HG02840 (cell line): Measurements from ENCODE around the gene FABP1.

Experiments
- ATAC-seq: cut with Tn5 transposase; IDR thresholded peaks from one replicate; pipeline ENCODE4 v1.9.1; 2021; ENCODE audit warnings: mild to moderate bottlenecking, moderate library complexity, moderate number of reproducible peaks; ENCODE audit not compliant: unreplicated experiment, low FRiP score

Gene FABP1

GRCh38 chr2:88116669-88117432 is 11.0 kb downstream of the FABP1 start:
- ATAC-seq: no peak

DNA sequence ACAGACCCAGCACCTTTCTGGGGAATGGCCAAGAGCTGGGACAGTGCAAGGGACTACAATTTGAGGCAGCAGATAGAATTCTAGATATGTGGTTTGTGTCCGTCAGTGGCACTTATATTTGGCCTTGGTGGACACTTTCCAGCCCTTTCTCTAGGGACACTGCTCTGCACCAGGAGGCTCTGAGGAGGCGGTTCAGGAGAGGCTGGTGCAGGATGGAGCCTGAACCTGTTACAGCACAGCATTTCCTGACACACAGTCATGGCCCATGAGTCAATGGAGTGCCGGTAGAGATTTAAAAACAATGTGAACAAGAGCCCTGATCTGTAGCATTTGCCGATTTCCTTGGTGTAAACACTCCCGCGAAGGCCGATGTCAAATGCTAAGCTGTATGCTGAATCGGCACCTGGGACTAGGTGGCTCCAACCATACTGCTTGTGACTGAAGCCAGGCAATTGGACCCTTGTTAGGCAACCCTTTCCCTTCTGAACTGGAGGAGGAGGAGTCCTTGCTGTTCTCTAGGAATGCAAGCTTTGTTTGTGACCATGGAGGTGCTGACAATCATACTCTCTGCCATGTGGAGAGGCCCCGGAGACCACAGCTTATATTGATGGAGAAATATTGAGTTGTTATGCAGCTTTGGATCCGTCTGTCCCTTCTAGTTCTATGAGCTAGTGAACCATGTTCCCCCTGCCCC is 11.9 kb downstream of the FABP1 start:
- ATAC-seq: no peak

GRCh38 chr2:88114889-88115288 is 13.0 kb downstream of the FABP1 start:
- ATAC-seq: no peak

DNA sequence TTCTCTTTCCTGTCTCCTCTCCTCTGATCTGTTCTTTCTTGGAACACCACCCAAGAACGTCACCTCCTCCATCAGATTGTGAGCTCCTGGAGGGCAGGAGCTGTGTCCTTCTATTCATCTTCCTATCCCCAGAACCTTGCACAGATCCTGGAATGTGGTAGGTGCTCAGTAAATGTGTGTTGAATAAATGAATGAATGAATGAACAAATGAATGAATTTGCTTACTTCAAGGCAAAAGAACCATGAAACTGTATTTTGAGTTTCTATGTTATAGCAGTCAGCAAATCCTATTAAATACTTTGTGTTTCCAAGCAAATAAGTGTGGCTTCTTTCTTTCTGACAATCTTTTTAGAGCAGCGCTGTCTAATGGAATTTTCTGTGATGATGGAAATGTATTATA is 14.8 kb downstream of the FABP1 start:
- ATAC-seq: no peak

DNA sequence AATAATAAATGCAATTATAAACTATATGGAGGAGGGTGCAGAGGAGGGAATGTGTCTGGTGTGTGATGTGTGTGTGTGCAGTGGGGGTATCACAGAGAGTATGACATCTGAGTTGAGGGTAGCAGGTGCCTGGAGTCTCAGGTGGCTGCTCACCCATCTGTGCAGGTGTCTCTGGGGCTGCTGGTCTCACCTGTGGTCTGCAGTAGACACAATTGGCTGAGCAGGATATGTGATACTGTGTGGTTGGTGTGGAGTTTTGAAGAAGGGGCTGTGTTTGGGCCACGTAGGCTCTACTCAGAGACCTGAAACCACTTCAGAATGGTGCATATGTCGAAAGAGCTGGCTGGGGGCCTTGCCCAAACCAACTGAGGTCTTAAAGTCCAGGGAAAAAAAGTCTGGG is 17.0 kb downstream of the FABP1 start:
- ATAC-seq: no peak

- ATAC-seq: no peak
These were observed 19.1 kb downstream of the FABP1 start for GRCh38 chr2:88108796-88109195.

- no peak for ATAC-seq
These were observed 27.4 kb downstream of the FABP1 start for GRCh38 chr2:88100489-88100858.

DNA sequence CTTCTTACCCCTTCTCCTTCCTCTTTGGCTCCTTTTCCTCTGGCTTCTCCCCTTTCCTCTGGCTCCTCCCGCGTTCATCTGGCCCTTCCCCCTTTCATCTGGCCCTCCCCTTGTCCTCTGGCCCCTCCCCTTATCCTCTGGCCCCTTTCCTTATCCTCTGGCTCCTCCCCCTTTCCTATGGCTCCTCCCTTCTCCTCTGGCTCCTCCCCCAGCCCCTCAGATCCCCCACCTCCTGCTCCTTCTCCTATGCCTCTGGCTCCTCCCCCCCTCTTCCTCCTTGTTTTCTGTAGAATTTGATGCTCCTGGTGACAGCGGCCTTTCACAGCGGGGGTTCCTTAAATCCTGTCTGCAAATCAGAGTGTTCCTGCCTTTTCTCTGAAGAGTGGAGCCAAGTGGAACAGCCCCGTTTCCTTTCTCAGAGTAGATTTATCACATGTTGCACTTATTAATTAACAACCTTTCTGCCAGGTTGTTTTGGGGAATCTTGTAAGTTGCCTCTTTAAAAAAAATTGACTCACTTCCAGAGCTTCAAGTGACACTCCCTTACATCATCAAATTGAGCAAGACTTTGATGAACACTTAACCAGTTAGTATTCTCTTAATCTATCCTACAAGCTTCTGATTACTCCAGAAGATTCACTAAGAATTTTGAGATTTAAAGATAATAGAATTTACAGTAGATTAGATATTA is 27.9 kb downstream of the FABP1 start:
- no peak for ATAC-seq

DNA sequence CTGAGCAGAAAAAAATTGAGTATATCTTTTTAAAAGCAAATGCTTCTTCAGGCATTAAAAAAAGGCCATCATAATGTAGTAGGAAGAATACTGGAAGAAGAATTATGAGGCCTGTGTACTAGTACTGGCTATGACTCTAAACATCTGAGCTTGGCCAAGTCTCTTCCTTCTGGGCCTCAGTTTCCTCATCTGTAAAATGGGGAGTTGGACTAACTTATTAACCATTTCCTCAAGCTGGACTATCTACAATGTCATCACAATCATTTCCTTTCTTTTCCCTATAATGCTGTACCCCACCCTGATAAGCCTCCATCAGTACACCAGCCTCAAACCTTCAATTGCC is 29.3 kb downstream of the FABP1 start:
- no peak for ATAC-seq

- ATAC-seq: no peak
These were observed 29.8 kb downstream of the FABP1 start for GRCh38 chr2:88097891-88098557.

- no peak for ATAC-seq
These were observed 30.7 kb downstream of the FABP1 start for GRCh38 chr2:88097192-88097591.

DNA sequence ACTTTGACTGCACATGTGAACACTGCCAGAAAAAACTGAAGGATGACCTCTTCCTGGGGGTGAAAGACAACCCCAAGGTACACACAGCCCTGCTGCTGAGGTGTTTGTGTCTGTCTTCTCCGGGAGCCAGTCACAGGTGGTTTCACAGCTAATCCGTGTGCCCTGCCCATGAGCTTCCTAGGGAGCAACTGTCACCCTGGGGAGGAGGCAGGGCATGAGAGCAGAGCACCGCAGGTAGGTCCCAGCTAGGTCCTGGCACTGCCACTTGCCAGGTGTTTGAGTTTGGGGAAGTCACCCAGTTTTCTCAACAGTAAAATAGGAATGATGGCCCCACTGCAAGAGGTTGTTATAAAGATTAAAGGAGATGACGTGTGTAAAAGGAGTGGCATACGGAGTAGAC is 31.2 kb downstream of the FABP1 start:
- no peak for ATAC-seq

- ATAC-seq: no peak
These were observed 32.8 kb downstream of the FABP1 start for GRCh38 chr2:88095022-88095421.

- ATAC-seq: no peak
These were observed 35.1 kb downstream of the FABP1 start for GRCh38 chr2:88092773-88093172.

DNA sequence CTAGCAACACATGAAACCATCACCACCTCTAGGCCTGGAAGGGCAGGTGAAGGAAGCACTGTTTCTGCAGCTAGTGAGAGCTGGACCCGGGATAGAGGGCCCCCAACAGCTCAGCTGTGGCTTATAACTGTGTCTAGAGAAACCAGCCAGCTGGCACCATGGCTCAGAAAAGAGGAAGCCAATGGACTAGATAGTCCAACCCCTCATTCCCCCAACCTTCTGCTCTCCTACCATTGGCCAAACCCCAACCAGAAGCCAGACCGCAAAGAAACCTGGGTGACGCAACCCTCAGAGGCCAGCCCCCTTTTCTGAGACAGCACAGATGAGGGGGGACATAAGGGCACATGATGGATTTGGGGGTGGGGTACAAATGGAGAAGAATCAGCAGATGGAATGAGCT is 35.9 kb downstream of the FABP1 start:
- no peak for ATAC-seq

- ATAC-seq: no peak
These were observed 37.2 kb downstream of the FABP1 start for GRCh38 chr2:88090446-88091283.

DNA sequence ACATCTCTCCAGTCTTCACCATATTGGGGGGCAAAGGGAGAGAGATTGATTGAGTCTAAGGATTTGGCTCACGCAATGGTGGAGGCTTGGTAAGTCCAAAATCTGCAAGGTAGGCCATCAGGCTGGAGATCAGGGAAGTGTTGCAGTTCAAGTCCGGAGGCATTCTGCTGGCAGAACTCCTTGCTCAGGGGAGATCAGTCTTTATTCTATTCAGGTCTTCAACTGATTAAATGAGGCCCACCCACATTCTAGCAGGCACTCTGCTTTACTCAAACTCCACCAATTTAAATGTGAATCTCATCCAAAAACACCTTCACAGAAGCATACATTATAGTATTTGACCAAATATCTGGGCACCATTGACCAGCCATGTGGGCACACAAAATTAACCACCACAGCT is 38.9 kb downstream of the FABP1 start:
- ATAC-seq: no peak

DNA sequence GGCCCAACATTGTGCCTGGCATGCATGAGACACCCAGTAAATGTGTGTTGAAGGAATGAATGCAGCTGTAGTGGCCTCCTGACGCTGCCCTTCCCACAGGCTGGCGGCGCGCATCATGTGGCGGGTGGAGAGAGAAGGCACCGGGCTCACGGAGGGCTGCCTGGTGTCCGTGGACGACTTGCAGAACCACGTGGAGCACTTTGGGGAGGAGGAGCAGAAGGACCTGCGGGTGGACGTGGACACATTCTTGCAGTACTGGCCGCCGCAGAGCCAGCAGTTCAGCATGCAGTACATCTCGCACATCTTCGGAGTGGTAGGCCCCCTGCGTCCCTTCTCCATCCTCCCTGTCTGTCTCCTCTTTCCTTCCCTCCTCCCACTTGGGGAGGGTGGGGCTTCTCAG is 40.1 kb downstream of the FABP1 start:
- no peak for ATAC-seq

GRCh38 chr2:88087073-88087472 is 40.8 kb downstream of the FABP1 start:
- no peak for ATAC-seq

DNA sequence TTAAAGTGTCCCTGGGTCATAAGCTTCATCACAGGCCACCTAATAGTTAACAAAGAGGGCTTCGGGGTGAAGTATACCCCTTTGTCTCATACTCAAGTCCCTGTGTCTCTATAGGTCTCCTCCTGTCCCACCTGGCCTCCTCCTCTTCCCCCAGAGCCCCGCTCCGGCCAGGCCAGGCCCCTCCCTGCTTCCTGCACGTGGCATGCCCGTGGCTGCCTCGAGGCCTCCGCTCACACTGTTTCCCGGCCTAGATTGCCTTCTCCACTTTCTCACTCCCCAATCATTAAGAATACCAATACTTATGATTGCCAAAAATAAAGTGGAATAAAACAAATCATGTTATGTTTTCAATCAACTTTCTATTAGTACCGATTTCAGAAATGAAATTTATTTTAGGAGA is 41.5 kb downstream of the FABP1 start:
- ATAC-seq: no peak
